Mesothelial cell of epicardium (in vitro differentiated cells): ENCODE results near the gene CLIC6. TPM values are rescaled to one million over a fixed set of nuclear protein-coding genes. Genes with fewer than 3 reads are reported as not detected.

ENCODE experiments used
- DNase-seq, 2 experiments: peaks; one replicate each; pipeline ENCODE4 v3.0.0; 2021; ENCODE audit warnings: low spot score in 2 of 2; ENCODE audit not compliant: unreplicated experiment in 2 of 2
- H3K27ac Mint-ChIP-seq: 2 replicates; pipeline ENCODE4 v1.8.0; 2021; ENCODE audit warnings: mixed read lengths
- H3K27me3 Mint-ChIP-seq: 2 replicates; pipeline ENCODE4 v1.8.0; 2021; ENCODE audit warnings: low read depth, mixed read lengths
- H3K36me3 Mint-ChIP-seq: 2 replicates; pipeline ENCODE4 v1.8.0; 2021; ENCODE audit warnings: mixed read lengths
- H3K4me1 Mint-ChIP-seq: 2 replicates; pipeline ENCODE4 v1.8.0; 2021; ENCODE audit warnings: mixed read lengths
- H3K4me3 Mint-ChIP-seq: 2 replicates; pipeline ENCODE4 v1.8.0; 2021; ENCODE audit warnings: mild to moderate bottlenecking, moderate library complexity, mixed read lengths
- H3K9me3 Mint-ChIP-seq: 2 replicates; pipeline ENCODE4 v1.8.0; 2021; ENCODE audit warnings: mixed read lengths
- total RNA-seq: library from RNA; stranded (reverse); gene quantifications from 3 replicates; pipeline ENCODE4 v1.2.1, GENCODE V29; 2021
- TF ChIP-seq, protein P1 (sequence below): fragments of 200-600 bp; sonication (generic); IDR thresholded peaks from one replicate; pipeline ENCODE4 v1.5.0; 2021; ENCODE audit warnings: antibody characterized with exemption; ENCODE audit not compliant: unreplicated experiment

Gene CLIC6
- total RNA-seq, 1 donor from 2014 or later, result 1.4 TPM

DNA sequence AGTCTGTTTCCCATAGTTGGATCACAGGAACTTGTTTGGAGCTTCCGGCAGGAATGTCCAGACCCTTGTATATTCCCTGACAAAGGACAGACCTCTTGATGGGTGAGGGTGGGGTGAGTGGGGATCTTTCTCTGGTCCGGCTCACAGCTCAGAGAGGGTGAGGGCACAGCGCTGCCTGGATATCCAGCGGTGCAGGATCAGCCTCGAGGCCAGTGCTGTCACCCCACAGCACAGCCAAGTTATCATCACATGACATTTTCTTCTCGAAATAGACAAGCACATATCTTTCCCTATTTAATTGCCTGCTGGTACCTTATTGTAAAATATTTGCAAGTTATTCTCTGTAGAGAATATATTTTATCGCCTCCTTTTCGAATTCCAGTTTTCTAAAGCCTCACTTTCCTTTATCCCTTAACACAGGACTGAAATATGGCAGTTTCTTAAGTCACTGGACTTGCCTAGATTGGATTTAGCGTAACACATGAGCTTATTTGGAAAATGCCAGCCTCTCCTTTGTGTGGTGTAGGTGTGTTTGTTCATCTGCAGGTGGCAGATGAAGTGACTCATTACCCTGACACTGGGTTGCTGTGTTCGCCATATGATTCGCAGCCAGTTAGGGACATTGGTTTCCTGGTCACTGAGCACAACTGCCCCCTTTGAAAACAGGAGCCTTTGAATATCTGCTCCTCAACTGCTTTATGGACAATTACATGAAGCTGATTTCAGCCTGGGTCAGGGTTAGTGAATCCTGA lies 21.4 kb downstream of the CLIC6 start:
- Mint-ChIP-seq H3K4me3 (no peak overlapping the region), H3K4me1 (peaks cover 2% of the 10 kb centered on the region), H3K27ac (no peak overlapping the region), H3K9me3 (peaks cover 6% of the 10 kb centered on the region), H3K36me3 (peaks cover 1% of the 10 kb centered on the region), H3K27me3 (peaks cover 15% of the 10 kb centered on the region)
- no peak for DNase-seq
- TF ChIP-seq, protein P1, sequence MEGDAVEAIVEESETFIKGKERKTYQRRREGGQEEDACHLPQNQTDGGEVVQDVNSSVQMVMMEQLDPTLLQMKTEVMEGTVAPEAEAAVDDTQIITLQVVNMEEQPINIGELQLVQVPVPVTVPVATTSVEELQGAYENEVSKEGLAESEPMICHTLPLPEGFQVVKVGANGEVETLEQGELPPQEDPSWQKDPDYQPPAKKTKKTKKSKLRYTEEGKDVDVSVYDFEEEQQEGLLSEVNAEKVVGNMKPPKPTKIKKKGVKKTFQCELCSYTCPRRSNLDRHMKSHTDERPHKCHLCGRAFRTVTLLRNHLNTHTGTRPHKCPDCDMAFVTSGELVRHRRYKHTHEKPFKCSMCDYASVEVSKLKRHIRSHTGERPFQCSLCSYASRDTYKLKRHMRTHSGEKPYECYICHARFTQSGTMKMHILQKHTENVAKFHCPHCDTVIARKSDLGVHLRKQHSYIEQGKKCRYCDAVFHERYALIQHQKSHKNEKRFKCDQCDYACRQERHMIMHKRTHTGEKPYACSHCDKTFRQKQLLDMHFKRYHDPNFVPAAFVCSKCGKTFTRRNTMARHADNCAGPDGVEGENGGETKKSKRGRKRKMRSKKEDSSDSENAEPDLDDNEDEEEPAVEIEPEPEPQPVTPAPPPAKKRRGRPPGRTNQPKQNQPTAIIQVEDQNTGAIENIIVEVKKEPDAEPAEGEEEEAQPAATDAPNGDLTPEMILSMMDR, result no peak

DNA sequence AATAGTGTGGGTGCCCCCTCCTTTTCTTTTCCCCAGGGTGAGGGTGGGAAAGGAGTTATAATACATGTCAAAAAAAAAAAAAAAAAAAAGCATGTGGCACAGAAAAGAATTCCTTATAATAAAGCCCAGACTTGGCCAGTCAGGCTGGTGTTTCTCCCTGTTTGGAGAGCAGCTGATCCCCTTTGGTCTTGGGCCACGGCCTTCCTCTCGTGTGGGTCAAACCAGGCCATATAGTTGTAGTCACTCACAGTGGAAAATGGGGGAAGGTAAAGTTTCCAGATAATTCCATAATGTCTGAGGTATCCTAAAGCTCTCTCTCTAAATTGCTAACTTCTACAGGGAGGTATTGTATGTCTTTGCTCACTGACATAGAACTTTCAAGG lies 22.0 kb downstream of the CLIC6 start:
- Mint-ChIP-seq H3K27me3 (peaks cover 15% of the 10 kb centered on the region), H3K36me3 (peaks cover 1% of the 10 kb centered on the region), H3K4me3 (no peak overlapping the region), H3K27ac (no peak overlapping the region), H3K9me3 (peaks cover 9% of the 10 kb centered on the region), H3K4me1 (peaks cover 2% of the 10 kb centered on the region)
- DNase-seq, result no peak
- TF ChIP-seq, protein P1, result no peak

DNA sequence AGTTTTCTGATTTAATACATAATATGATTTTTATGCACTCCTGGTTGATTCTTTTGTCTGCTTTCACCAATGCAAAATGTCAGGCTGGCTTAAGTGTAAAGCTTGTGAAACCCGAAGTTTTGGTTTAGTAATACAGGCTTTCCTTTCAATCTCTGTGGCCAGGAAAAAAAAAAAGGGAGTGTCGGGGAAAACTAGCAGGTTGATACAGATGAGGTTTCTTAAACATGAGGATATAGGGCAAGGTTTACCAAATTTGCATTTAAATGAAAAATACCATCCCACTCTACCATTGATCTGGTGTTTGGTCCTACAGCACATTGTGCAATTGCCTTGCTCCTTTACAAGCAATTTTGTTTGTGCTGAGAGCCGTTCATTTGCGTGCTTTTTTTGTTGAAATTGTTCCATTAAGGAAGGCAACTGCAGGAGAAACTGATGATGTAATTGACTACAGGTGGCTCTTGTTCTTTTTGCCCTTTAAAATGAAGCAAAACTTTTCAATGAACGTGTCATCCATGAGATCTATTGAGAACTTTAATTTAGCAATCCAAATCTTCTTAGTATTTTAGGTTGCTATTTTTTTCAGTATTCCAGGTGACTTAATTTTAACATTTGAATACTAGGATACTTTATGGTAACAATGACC lies 22.7 kb downstream of the CLIC6 start:
- Mint-ChIP-seq H3K27me3 (peaks cover 15% of the 10 kb centered on the region), H3K4me1 (peaks cover 2% of the 10 kb centered on the region), H3K36me3 (peaks cover 1% of the 10 kb centered on the region), H3K27ac (no peak overlapping the region), H3K9me3 (peaks cover 9% of the 10 kb centered on the region), H3K4me3 (no peak overlapping the region)
- DNase-seq, result no peak
- TF ChIP-seq, protein P1, result no peak

DNA sequence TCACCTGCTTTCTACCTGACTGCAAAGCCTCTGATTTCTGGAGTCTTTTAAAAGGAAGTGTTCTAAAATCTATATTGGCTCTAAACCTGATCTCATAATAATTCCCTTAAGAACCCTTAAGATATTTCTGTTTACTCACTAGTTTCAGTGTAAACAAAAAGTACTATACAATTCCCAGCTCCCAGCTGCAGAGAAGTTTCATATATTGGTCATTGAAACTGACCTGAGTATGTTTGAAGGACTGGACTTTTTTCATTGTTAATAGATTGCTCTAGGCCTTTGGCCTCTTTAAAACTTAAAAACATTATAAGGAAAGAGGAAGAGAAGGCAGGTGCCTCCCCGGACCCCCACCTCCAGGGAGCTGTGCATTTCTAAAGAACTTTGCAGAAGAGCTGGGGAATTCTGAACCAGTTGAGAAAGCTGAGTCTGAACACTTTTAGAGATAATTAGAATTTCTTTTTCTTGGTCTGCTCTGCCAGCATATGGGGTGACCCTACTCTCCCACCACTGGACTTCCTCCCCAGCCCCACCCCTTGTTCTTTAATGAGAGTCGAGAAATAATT lies 23.7 kb downstream of the CLIC6 start:
- DNase-seq, result no peak
- Mint-ChIP-seq H3K27me3 (peaks cover 15% of the 10 kb centered on the region), H3K4me3 (no peak overlapping the region), H3K27ac (no peak overlapping the region), H3K9me3 (peaks cover 9% of the 10 kb centered on the region), H3K4me1 (peaks cover 2% of the 10 kb centered on the region), H3K36me3 (peaks cover 1% of the 10 kb centered on the region)
- TF ChIP-seq, protein P1, result no peak

DNA sequence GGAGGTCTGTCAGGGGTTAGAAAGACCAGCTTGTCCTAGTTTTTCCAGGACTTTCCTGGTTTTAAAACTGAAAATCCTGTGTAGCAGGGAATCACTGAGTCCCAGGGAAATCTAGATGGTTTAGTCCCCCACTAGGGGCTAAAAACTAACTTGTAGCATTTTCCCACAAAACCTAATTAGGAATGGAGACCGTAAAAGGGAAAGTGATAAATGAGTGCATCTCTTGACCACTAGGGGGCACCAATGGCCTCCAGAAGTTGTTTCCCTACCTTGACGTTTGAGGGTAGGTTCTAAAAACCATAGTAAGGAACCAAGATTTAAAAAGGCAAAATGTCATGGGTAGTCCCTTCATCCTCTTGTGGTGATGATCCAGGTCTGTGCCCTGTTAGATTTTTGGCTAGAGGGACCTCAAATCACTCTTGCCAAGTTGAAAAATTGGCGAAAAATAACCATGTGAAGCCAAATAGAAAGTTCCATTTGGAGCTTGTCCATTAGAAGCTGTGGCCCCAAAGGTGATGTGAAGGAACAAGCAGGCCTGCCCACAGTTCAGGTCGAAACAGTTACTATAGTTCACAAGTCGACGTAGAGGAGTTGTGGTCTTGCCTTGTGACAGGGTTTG lies 24.5 kb downstream of the CLIC6 start:
- no peak for DNase-seq

More for the DNA sequence above, 24.5 kb downstream of the CLIC6 start:
- H3K27ac Mint-ChIP-seq, result no peak overlapping the region
- peaks cover 15% of the 10 kb centered on the region for H3K27me3 Mint-ChIP-seq
- peaks cover 1% of the 10 kb centered on the region for H3K36me3 Mint-ChIP-seq
- H3K9me3 Mint-ChIP-seq, result peaks cover 9% of the 10 kb centered on the region
- TF ChIP-seq, protein P1, result peak; percentile 93
- no peak overlapping the region for H3K4me3 Mint-ChIP-seq
- no peaks in the 10 kb centered on the region for H3K4me1 Mint-ChIP-seq
